ENCODE data around the gene YJEFN3. TPM values are rescaled to one million over a fixed set of nuclear protein-coding genes. Genes with fewer than 3 reads are reported as not detected.

The YJEFN3 gene
- polyA plus RNA-seq, 3 donors: 2.3 TPM; not detected in 2

DNA sequence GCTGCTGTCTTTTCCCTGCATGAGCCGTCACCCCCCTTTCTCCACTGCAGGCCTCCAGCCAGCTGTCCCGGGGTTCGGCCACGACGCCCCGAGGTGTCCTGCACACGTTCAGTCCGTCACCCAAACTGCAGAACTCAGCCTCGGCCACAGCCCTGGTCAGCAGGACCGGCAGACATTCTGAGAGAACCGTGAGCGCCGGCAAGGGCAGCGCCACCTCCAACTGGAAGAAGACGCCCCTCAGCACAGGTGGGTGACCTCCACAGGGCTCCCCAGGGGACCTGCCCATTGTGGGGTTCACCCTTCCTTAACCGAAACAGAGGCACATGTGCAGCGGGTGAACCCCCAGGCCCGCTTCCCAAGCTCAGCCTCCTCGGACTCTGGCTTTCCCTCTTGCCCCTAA is 26.4 kb upstream of the YJEFN3 start:
- peak overlapping the region in 3 of 7 donors; percentile 27 to 30 (median 30) for H3K27ac Mint-ChIP-seq
- no peak for DNase-seq
- Histone ChIP-seq H3K27me3 (ENCODE audit: control insufficient read depth in 2 of 2, insufficient read depth in 2 of 2, low read length in 2 of 2) (no peaks in the 10 kb centered on the region), H2AFZ (ENCODE audit: insufficient read depth, low read depth, low read length, poor library complexity, severe bottlenecking) (no peak overlapping the region), H3K4me3 (replicated peaks in 1 of 3; ENCODE audit: low read depth in 2 of 3, low read length in 3 of 3) (no peak overlapping the region), H3K4me1 (ENCODE audit: control insufficient read depth in 1 of 2, insufficient read depth in 2 of 2, low read length in 2 of 2) (no peaks in the 10 kb centered on the region), H3K9ac (ENCODE audit: insufficient read depth, low read length, poor library complexity, severe bottlenecking) (no peak overlapping the region), H3K79me2 (ENCODE audit: insufficient read depth, low read length) (no peaks in the 10 kb centered on the region), H3K4me2 (replicated peaks; ENCODE audit: extremely low read depth, low read length, poor library complexity, severe bottlenecking) (no peak overlapping the region), H4K20me1 (ENCODE audit: insufficient read depth, low read length) (peaks cover 31% of the 10 kb centered on the region), H3K36me3 (replicated peaks in 1 of 2; ENCODE audit: control insufficient read depth in 1 of 2, insufficient read depth in 2 of 2, low read length in 2 of 2) (peaks cover 97 to 100% of the 10 kb centered on the region in 2 donors), H3K27ac (ENCODE audit: low read depth in 1 of 2, low read length in 2 of 2) (no peak overlapping the region), H3K9me3 (replicated peaks in 1 of 2; ENCODE audit: control insufficient read depth in 1 of 2, insufficient read depth in 1 of 2, low read length in 2 of 2) (no peaks in the 10 kb centered on the region)
- peaks cover 1% of the 10 kb centered on the region for H3K4me1 Mint-ChIP-seq
- WGBS (ENCODE audit: insufficient coverage): 94% methylated on average over 16 of the region's 19 CpGs
- H3K4me3 Mint-ChIP-seq: no peak overlapping the region
- intact Hi-C loops (cut with micrococcal nuclease): no loop called here
- peaks cover 0 to 5% (median 0%) of the 10 kb centered on the region in 7 donors for H3K9me3 Mint-ChIP-seq
- no peak for TF ChIP-seq CTCF (IDR thresholded peaks at IDR 0.05)
- H3K27me3 Mint-ChIP-seq (ENCODE audit: low read depth in 3 of 3): peaks cover 0 to 3% (median 0%) of the 10 kb centered on the region in 3 donors
- H3K36me3 Mint-ChIP-seq: peaks cover 93 to 98% of the 10 kb centered on the region in 2 donors

GRCh38 chr19:19502808-19503602 is 25.7 kb upstream of the YJEFN3 start:
- Mint-ChIP-seq H3K9me3 (peaks cover 0 to 5% (median 0%) of the 10 kb centered on the region in 7 donors), H3K4me3 (no peak overlapping the region), H3K27me3 (ENCODE audit: low read depth in 3 of 3) (peaks cover 0 to 3% (median 0%) of the 10 kb centered on the region in 3 donors), H3K4me1 (no peaks in the 10 kb centered on the region), H3K27ac (peak overlapping the region in 3 of 7 donors; percentile 6 to 42 (median 15)), H3K36me3 (peaks cover 93 to 98% of the 10 kb centered on the region in 2 donors)
- no peaks in the 10 kb centered on the region for H3K79me2 ChIP-seq (ENCODE audit: insufficient read depth, low read length)
- 97% methylated on average over 17 of the region's 18 CpGs for WGBS (ENCODE audit: insufficient coverage)
- H4K20me1 ChIP-seq (ENCODE audit: insufficient read depth, low read length): peaks cover 24% of the 10 kb centered on the region
- no peak overlapping the region for H3K4me2 ChIP-seq (replicated peaks; ENCODE audit: extremely low read depth, low read length, poor library complexity, severe bottlenecking)
- H3K4me3 ChIP-seq (replicated peaks in 1 of 3; ENCODE audit: low read depth in 2 of 3, low read length in 3 of 3): no peak overlapping the region
- no peak overlapping the region for H3K9ac ChIP-seq (ENCODE audit: insufficient read depth, low read length, poor library complexity, severe bottlenecking)
- H3K9me3 ChIP-seq (replicated peaks in 1 of 2; ENCODE audit: control insufficient read depth in 1 of 2, insufficient read depth in 1 of 2, low read length in 2 of 2): no peaks in the 10 kb centered on the region
- H3K4me1 ChIP-seq (ENCODE audit: control insufficient read depth in 1 of 2, insufficient read depth in 2 of 2, low read length in 2 of 2): no peaks in the 10 kb centered on the region
- no peak overlapping the region for H3K27ac ChIP-seq (ENCODE audit: low read depth in 1 of 2, low read length in 2 of 2)
- DNase-seq: no peak
- peaks cover 94 to 100% of the 10 kb centered on the region in 2 donors for H3K36me3 ChIP-seq (replicated peaks in 1 of 2; ENCODE audit: control insufficient read depth in 1 of 2, insufficient read depth in 2 of 2, low read length in 2 of 2)
- H2AFZ ChIP-seq (ENCODE audit: insufficient read depth, low read depth, low read length, poor library complexity, severe bottlenecking): no peak overlapping the region
- TF ChIP-seq CTCF (IDR thresholded peaks at IDR 0.05): no peak
- no peaks in the 10 kb centered on the region for H3K27me3 ChIP-seq (ENCODE audit: control insufficient read depth in 2 of 2, insufficient read depth in 2 of 2, low read length in 2 of 2)
- intact Hi-C loops (cut with micrococcal nuclease): no loop called here
